Measurements from ENCODE around the gene STRAP.
"Not testable (repeated sequence)": the region's sequence is repeated elsewhere in the genome, so short reads cannot be mapped to it uniquely, and the experiment has no call there.

The STRAP gene

DNA sequence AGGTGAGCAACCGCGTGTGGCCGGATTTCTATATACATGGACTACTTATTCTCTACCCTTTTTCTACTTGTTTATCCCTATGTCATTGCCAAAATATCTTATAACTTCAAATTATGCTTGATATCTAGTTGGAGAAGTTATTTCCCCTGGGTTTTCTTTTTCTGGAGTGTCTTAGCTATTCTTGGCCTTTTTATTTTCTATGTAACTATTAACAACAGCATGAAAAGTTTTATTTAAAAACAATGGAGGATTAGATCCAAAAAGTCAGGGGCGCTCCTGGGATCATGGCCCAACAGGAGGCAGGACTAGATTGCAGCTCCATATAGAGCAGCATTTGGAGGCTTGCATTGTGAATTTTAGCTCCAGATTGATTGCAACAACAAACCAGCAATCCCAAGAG lies 8.6 kb upstream of the STRAP start:
- DNase-seq (ENCODE audit: low spot score) = no peak

- not testable (repeated sequence) for DNase-seq (ENCODE audit: low spot score)
Measured at GRCh38 chr12:15874556-15875145, 7.5 kb upstream of the STRAP start.

DNA sequence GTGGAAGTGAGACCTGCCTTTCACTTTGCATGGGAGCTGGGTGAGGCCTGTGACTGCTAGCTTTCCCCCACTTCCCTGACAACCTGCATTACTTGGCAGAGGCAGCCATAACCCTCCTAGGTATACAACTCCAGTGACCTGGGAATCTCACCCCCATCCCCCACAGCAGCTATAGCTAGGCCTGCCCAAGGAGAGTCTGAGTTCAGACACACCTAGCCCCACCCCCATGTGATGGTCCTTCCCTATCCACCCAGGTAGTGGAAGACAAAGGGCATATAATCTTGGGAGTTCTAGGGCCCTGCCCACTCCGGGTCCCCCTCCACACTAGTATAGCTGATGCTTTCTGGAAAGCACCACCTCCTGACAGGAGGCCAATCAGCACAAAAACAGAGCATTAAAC lies 6.3 kb upstream of the STRAP start:
- DNase-seq (ENCODE audit: low spot score) = no peak

DNA sequence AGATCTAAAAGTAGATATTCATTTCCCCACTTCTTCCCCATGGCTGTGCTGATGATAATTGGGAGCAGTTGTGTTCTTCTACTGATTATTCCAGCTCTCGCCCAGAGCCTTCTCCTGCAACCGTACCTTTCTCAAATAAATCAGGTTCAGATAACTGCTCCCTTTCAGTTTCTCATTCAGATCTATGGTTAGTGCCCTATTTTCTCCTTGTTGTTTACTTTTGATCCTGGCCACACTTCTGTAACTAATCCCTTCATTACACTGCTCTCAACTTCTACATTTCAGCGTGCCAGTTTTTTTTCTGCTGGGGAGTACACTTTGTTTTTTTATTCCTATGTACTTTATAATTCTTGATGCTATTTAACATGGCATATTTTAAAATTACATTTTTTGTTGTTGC lies 2.8 kb upstream of the STRAP start:
- DNase-seq (ENCODE audit: low spot score) = no peak

GRCh38 chr12:15880721-15881120 lies 1.5 kb upstream of the STRAP start:
- DNase-seq (ENCODE audit: low spot score) = no peak

GRCh38 chr12:15883536-15883935 lies 1.3 kb downstream of the STRAP start:
- peak; percentile 7 for DNase-seq (ENCODE audit: low spot score)

GRCh38 chr12:15886372-15887042 lies 4.3 kb downstream of the STRAP start:
- DNase-seq (ENCODE audit: low spot score) = no peak

GRCh38 chr12:15887043-15887817 lies 5.0 kb downstream of the STRAP start:
- no peak for DNase-seq (ENCODE audit: low spot score)

- no peak for DNase-seq (ENCODE audit: low spot score)
Measured at GRCh38 chr12:15892645-15893259, 10.6 kb downstream of the STRAP start.

DNA sequence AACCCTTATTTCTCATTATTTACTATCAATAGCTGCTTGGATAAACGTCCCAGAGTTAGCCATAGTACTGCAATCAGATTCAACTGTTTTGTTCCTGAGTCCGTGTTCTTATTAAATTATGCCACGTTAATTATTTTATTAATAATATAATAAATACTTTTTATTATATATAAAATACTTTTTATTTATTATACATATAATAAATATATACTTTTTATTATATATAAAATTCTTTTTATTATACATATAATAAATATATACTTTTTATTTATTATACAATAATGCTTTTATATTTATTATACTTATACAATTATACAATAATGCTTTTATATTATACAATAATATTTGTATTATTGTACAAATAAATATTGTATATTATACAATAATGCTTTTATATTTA lies 11.1 kb downstream of the STRAP start:
- no peak for DNase-seq (ENCODE audit: low spot score)

GRCh38 chr12:15896867-15897266 lies 14.7 kb downstream of the STRAP start:
- no peak for DNase-seq (ENCODE audit: low spot score)

DNA sequence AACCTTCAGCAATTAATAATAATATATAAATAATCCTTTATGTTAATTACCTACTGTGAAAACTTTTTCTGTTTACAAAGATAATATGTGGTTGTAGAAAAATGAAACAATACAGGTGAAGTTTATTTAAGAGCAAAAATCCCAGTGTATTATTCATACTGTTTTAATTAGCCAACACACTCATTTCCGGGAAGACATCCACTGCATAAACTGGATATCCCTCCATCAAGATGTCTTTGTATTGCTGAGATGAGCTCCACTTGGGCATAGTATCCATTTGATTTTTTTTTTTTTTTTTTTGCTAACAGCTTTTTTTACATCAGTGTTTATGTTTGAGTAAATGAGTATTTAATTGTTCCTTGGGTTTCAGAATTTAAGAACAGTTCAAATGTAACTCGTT lies 15.2 kb downstream of the STRAP start:
- DNase-seq (ENCODE audit: low spot score) = no peak

DNA sequence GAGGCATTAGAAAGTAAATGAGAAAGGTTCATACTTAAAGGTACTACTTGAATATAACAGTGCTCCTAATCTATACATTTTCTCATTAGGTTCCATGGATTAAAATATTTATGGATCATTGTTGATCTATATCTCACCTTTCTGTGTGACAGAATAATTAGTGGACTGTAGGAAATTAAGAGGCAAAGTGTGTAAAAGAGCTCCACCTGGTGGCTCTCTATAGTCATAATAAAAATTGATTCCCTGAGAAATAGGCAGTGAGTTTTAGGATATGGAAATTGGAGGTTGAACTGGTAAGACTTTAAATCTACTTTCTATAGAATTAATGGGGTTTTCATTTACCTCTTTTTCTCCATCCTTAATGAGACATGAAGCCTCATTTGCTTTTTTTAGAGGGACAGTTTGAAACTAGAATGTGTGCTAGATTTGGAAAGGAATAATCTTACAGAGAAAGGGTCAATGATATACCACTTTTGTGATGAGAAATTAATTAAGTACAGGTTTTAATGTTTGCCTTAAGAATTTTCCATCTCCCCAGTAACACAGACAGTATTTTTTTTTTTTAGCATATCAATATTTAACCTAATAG lies 17.2 kb downstream of the STRAP start:
- DNase-seq (ENCODE audit: low spot score) = no peak

- DNase-seq (ENCODE audit: low spot score) = no peak
Measured at GRCh38 chr12:15904378-15904920, 22.3 kb downstream of the STRAP start.

DNA sequence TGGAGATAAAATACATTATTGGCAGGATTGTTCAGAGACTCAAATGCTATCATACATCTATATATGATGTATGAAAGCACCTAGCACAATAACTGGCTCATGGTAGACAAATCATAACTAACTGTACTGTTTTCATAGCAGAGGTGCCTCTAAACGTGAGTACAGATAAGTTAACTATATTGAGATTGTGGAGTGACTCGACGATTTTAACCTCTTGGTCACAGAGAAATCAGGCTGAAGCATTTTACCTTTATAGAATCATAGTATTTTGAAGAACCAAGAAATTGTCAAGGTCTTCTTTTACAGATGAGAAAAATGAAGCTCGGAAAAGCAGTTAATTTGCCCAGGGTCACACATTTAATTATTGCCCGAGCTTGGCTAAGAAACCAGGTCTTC lies 28.3 kb downstream of the STRAP start:
- DNase-seq (ENCODE audit: low spot score) = no peak

DNA sequence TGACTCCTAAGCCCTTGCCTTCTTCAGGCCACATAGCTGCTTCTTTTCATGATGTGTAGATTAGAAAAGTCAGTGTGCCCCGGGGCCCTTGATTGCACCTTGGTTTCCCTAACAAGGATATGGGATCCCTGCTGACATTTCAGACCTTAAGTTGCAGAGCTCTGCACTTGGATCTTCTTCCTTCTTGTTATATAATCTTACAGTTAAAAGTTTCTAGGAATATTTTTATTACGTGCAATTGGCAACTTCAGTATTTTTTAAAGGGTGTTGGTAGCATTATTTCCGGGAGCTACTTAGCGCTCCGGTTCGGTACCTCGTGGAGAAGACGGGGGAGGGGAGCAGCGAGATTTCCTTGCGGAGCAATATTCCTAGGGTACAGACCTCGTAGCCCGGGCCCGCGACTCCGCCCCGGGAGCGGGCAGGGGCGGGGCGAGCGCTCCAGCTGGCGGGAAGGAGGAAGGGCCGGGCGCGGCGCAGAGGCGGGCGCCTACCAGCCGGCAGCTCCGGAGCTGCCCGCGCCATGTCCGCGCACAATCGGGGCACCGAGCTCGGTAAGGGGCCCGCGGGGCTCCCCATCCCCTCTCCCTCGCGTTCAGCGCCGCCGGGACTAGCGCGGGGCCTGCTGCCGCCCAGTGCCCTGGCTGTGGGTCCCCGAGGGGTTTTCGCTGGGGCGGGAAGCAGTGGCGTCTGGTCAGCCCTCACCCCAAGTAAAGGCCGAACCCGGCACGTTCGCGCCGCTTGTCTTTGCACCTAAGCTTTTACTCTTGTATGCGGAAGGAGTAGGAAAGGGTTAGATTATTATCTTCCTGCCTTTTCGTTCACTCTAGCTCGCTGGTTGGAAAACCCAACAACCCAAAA lies 28.9 kb downstream of the STRAP start, which contains the start of gene DERA:
Gene DERA, plus strand, starts transcription at position 469 of the 858 bp plus-strand sequence. Its CDS starts 52 bp downstream, at position 521.
- peak; percentile 95 for DNase-seq (ENCODE audit: low spot score)

- not testable (repeated sequence) for DNase-seq (ENCODE audit: low spot score)
Measured at GRCh38 chr12:15911931-15912330, 29.7 kb downstream of the STRAP start.

- DNase-seq (ENCODE audit: low spot score) = not testable (repeated sequence)
Measured at GRCh38 chr12:15914131-15914530, 31.9 kb downstream of the STRAP start.

DNA sequence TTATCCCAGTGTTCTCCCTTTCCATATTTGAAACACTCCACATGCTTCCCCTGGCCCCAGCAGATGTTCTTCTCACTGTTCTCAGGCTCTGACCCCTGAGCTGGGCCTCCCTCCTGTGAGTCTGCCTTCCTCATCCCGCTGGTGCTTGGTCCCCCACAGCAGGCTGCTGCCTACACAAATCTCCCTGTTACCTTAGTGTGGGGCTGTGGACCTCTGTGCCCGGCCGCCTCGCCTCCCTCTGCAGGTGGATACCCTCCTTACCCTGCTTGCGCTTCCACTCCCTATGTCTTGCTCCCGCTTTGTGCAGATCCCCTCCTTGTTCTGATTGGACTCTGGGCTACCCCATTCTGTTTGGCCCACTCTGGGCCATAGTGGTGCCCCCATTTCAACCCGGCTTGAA lies 35.9 kb downstream of the STRAP start:
- no peak for DNase-seq (ENCODE audit: low spot score)

DNA sequence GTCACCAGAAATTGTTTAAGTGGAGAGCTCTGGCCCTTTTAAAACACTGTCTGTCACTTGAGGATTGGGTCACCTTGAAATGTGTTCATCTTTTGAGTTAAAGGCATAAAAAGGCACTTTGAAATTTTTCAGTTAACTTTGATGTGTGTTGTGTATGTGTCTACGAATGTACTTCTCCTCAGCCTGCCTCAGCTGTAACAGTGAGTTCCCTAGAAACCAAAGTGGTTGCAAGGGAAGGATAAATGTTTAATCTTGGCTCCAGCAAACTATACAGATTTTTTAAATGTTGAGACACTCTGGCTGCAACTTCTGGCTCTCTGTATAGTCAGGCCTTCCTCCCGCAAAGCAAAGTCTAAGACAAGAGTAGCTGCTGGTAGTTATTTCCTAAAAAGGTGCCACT lies 37.2 kb downstream of the STRAP start:
- no peak for DNase-seq (ENCODE audit: low spot score)

DNA sequence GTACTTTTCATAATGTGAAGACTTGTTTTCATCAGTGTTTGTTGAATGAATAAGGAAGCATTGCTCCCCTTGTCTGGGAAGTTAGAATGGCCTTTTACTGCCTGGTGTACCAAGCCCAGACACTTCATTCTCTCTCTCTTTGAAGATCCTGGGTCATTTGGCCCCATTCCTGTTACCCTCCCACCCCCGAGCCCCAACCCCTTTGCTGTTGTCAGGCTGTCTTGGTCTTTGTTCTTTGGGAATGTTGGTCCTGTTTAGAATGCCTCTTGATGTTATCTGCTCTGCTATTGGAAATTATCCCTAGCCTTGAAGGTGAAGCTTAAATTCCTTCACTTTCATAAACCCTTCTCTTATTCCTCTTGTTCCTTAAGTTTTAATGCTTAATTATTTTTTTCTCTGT lies 42.8 kb downstream of the STRAP start:
- DNase-seq (ENCODE audit: low spot score) = no peak
